ENCODE data around the gene CDH23. TPM values are rescaled to one million over a fixed set of nuclear protein-coding genes. Genes with fewer than 3 reads are reported as not detected.

The CDH23 gene
- total RNA-seq, 1 donor from 2014 or later: 0.29 TPM

GRCh38 chr10:71549766-71550533 is 153.2 kb downstream of the CDH23 start:
- ATAC-seq (ENCODE audit: low read depth): no peak
- Mint-ChIP-seq H3K9me3 (no peaks in the 10 kb centered on the region), H3K27ac (no peak overlapping the region), H3K4me3 (no peak overlapping the region), H3K4me1 (no peaks in the 10 kb centered on the region), H3K27me3 (peaks cover 4% of the 10 kb centered on the region), H3K36me3 (ENCODE audit: low read depth) (no peaks in the 10 kb centered on the region)
- DNase-seq: no peak
- ChIA-PET CTCF (no interaction called here), POLR2A (interaction anchor here (0.7 kb wide), 1 partner anchor 24 kb away, joined by 3 read pairs; no protein-coding TSS in a partner anchor)
- intact Hi-C loops (cut with micrococcal nuclease): no loop called here
- no peak for TF ChIP-seq CTCF (IDR thresholded peaks at IDR 0.05)

- Mint-ChIP-seq H3K36me3 (ENCODE audit: low read depth) (no peaks in the 10 kb centered on the region), H3K9me3 (no peaks in the 10 kb centered on the region), H3K4me1 (no peaks in the 10 kb centered on the region), H3K4me3 (no peak overlapping the region), H3K27me3 (peaks cover 3% of the 10 kb centered on the region), H3K27ac (no peak overlapping the region)
- DNase-seq (no peak), ATAC-seq (ENCODE audit: low read depth) (no peak)
- intact Hi-C loops (cut with micrococcal nuclease): no loop called here
- POLR2A ChIA-PET: interaction anchor here (0.7 kb wide), 1 partner anchor 24 kb away, joined by 3 read pairs; no protein-coding TSS in a partner anchor
- no peak for TF ChIP-seq CTCF (IDR thresholded peaks at IDR 0.05)
- CTCF ChIA-PET: no interaction called here
These were observed 153.9 kb downstream of the CDH23 start for GRCh38 chr10:71550628-71551027.

- Mint-ChIP-seq H3K36me3 (ENCODE audit: low read depth) (no peaks in the 10 kb centered on the region), H3K9me3 (peaks cover 3% of the 10 kb centered on the region), H3K27ac (no peak overlapping the region), H3K27me3 (peaks cover 3% of the 10 kb centered on the region), H3K4me1 (no peaks in the 10 kb centered on the region), H3K4me3 (no peak overlapping the region)
- CTCF ChIA-PET: no interaction called here
- no peak for TF ChIP-seq CTCF (IDR thresholded peaks at IDR 0.05)
- ATAC-seq (ENCODE audit: low read depth) (no peak), DNase-seq (no peak)
- POLR2A ChIA-PET: no interaction called here
- intact Hi-C loops (cut with micrococcal nuclease): no loop called here
These were observed 155.2 kb downstream of the CDH23 start for GRCh38 chr10:71551970-71552369.

GRCh38 chr10:71553432-71553831 is 156.7 kb downstream of the CDH23 start:
- no peak overlapping the region for H3K4me3 Mint-ChIP-seq
- intact Hi-C loops (cut with micrococcal nuclease): no loop called here
- no peaks in the 10 kb centered on the region for H3K36me3 Mint-ChIP-seq (ENCODE audit: low read depth)
- H3K27me3 Mint-ChIP-seq: peaks cover 6% of the 10 kb centered on the region
- ChIA-PET POLR2A (no interaction called here), CTCF (no interaction called here)
- no peak for TF ChIP-seq CTCF (IDR thresholded peaks at IDR 0.05)
- H3K4me1 Mint-ChIP-seq: no peaks in the 10 kb centered on the region
- ATAC-seq (ENCODE audit: low read depth): no peak
- peaks cover 10% of the 10 kb centered on the region for H3K9me3 Mint-ChIP-seq
- DNase-seq: no peak
- H3K27ac Mint-ChIP-seq: no peak overlapping the region

- ATAC-seq (ENCODE audit: low read depth): no peak
These were observed 158.0 kb downstream of the CDH23 start for GRCh38 chr10:71554671-71555070.

More at GRCh38 chr10:71554671-71555070, 158.0 kb downstream of the CDH23 start:
- TF ChIP-seq CTCF (IDR thresholded peaks at IDR 0.05): no peak
- DNase-seq: no peak
- no peak overlapping the region for H3K4me3 Mint-ChIP-seq
- intact Hi-C loops (cut with micrococcal nuclease): no loop called here
- no peaks in the 10 kb centered on the region for H3K36me3 Mint-ChIP-seq (ENCODE audit: low read depth)
- ChIA-PET CTCF (interaction anchor here (0.6 kb wide), 1 partner anchor 93 kb away, joined by 3 read pairs; no protein-coding TSS in a partner anchor), POLR2A (no interaction called here)
- H3K9me3 Mint-ChIP-seq: peaks cover 10% of the 10 kb centered on the region
- H3K4me1 Mint-ChIP-seq: no peaks in the 10 kb centered on the region
- H3K27ac Mint-ChIP-seq: no peak overlapping the region
- peaks cover 10% of the 10 kb centered on the region for H3K27me3 Mint-ChIP-seq

Data from activated B cell treated with CpG ODN at 0.5 μM for 24 hours (primary cell).